Caco-2 (cell line): ENCODE data around the gene HDGFL3. TPM values are rescaled to one million over a fixed set of nuclear protein-coding genes. Genes with fewer than 3 reads are reported as not detected.

Experiments used
- BruUV-seq: library from RNA; stranded (reverse); fragments of 400-500 nt; replicated peaks from 2 replicates; lab custom pipeline; 2021; lab: Mats Ljungman, UMichigan
- CTCF ChIA-PET: fragments of 300-600 bp; sonication (Branson Sonifier 250); formaldehyde crosslinking; loops from one replicate; lab custom pipeline; 2022; ENCODE audit warnings: antibody characterized with exemption; lab: Charles Lee
- POLR2A ChIA-PET: fragments of 300-600 bp; sonication (Branson Sonifier 250); formaldehyde crosslinking; loops from one replicate; lab custom pipeline; 2022; ENCODE audit warnings: antibody characterized with exemption; lab: Charles Lee
- DNase-seq, 2 experiments: peaks; one replicate each; pipeline versions ENCODE4 v3.0.0 to v3.0.0-alpha.2; 2020 to 2022
- H3K27me3 ChIP-seq: replicated peaks from 2 replicates; pipeline ENCODE4 v1.6.0; 2011; ENCODE audit warnings: low read length; ENCODE audit not compliant: control insufficient read depth, insufficient read depth
- H3K36me3 ChIP-seq: 2 replicates; pipeline ENCODE4 v1.5.1; 2011; ENCODE audit warnings: low read length; ENCODE audit not compliant: control insufficient read depth, insufficient read depth
- H3K4me1 ChIP-seq: fragments of 250-450 bp; sonication (Bioruptor Pico); 2 replicates; pipeline ENCODE4 v1.5.1; 2020; ENCODE audit warnings: mild to moderate bottlenecking
- H3K4me3 ChIP-seq: 2 replicates; pipeline ENCODE4 v1.5.1; 2011; ENCODE audit warnings: low read depth, mild to moderate bottlenecking, control low read depth, low read length
- H3K9me3 ChIP-seq: fragments of 250-450 bp; sonication (Bioruptor Pico); 2 replicates; pipeline ENCODE4 v1.5.1; 2020; ENCODE audit warnings: mild to moderate bottlenecking, moderate library complexity
- H3K27ac Mint-ChIP-seq: one replicate; pipeline ENCODE4 v1.8.0; 2022; ENCODE audit warnings: mixed read lengths; ENCODE audit not compliant: unreplicated experiment
- H3K27me3 Mint-ChIP-seq: one replicate; pipeline ENCODE4 v1.8.0; 2022; ENCODE audit warnings: mixed read lengths; ENCODE audit not compliant: insufficient read depth, unreplicated experiment
- H3K36me3 Mint-ChIP-seq: one replicate; pipeline ENCODE4 v1.8.0; 2022; ENCODE audit warnings: mild to moderate bottlenecking, mixed read lengths; ENCODE audit not compliant: insufficient read depth, unreplicated experiment
- H3K4me1 Mint-ChIP-seq: one replicate; pipeline ENCODE4 v1.8.0; 2022; ENCODE audit warnings: low read depth, mixed read lengths; ENCODE audit not compliant: unreplicated experiment
- H3K4me3 Mint-ChIP-seq: one replicate; pipeline ENCODE4 v1.8.0; 2022; ENCODE audit warnings: mild to moderate bottlenecking, moderate library complexity, mixed read lengths; ENCODE audit not compliant: unreplicated experiment
- H3K9me3 Mint-ChIP-seq: one replicate; pipeline ENCODE4 v1.8.0; 2022; ENCODE audit warnings: mixed read lengths; ENCODE audit not compliant: unreplicated experiment
- intact Hi-C: fragments of 100-400 bp; cut with micrococcal nuclease; formaldehyde crosslinking; loops from one replicate; pipeline ENCODE4 v1.10.0; 2022; ENCODE audit not compliant: unreplicated experiment
- total RNA-seq: library from RNA; stranded (reverse); gene quantifications from 2 replicates; pipeline ENCODE4 v1.2.3, GENCODE V29; 2022
- TF ChIP-seq, protein P1 (sequence below), 2 experiments: fragments of 200-600 bp in 1 of 2; IDR thresholded peaks; 1 replicate in 1 of 2; 2 replicates in 1 of 2; pipeline versions ENCODE4 v1.5.1 to v1.8.0; 2011 to 2022; ENCODE audit warnings: antibody characterized with exemption in 1 of 2, control low read depth in 1 of 2, inconsistent platforms in 1 of 2, low read depth in 1 of 2, low read length in 1 of 2, mild to moderate bottlenecking in 1 of 2, moderate library complexity in 1 of 2; ENCODE audit not compliant: insufficient read depth in 1 of 2, severe bottlenecking in 1 of 2, unreplicated experiment in 1 of 2

HDGFL3 gene
- total RNA-seq, 1 experiment from 2014 or later: 22.9 TPM

DNA sequence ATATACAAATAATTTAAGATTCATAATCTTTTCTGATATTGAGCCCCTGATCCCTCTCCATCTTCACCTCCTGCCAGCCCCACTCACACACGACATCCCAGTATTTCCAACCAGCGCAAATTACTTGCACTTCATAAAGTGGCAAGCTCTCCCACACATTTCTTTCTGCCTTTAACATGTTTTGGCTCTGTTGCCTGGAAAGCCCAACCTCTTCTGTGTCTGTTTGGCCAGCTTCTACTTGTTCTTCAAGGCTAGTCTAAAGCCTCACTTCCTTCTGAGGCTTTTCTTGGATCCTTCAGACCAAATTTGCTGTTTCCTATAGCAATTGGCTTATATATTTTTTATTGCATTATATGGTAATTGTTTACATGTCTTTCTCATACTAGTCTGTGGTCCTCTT, 105.3 kb downstream of the HDGFL3 start:
- no peaks in the 10 kb centered on the region for H3K36me3 ChIP-seq
- POLR2A ChIA-PET: no interaction called here
- BruUV-seq: no TSS peak
- H3K27me3 ChIP-seq: no peaks in the 10 kb centered on the region
- no peak overlapping the region for H3K27ac Mint-ChIP-seq
- H3K9me3 ChIP-seq: no peaks in the 10 kb centered on the region
- H3K4me3 Mint-ChIP-seq: no peak overlapping the region
- H3K27me3 Mint-ChIP-seq: peaks cover 18% of the 10 kb centered on the region
- H3K4me1 ChIP-seq: no peaks in the 10 kb centered on the region
- CTCF ChIA-PET: no interaction called here
- no peaks in the 10 kb centered on the region for H3K36me3 Mint-ChIP-seq
- no peak overlapping the region for H3K4me3 ChIP-seq
- intact Hi-C loops: no loop called here
- no peak for DNase-seq
- H3K9me3 Mint-ChIP-seq: no peaks in the 10 kb centered on the region
- TF ChIP-seq, protein P1, sequence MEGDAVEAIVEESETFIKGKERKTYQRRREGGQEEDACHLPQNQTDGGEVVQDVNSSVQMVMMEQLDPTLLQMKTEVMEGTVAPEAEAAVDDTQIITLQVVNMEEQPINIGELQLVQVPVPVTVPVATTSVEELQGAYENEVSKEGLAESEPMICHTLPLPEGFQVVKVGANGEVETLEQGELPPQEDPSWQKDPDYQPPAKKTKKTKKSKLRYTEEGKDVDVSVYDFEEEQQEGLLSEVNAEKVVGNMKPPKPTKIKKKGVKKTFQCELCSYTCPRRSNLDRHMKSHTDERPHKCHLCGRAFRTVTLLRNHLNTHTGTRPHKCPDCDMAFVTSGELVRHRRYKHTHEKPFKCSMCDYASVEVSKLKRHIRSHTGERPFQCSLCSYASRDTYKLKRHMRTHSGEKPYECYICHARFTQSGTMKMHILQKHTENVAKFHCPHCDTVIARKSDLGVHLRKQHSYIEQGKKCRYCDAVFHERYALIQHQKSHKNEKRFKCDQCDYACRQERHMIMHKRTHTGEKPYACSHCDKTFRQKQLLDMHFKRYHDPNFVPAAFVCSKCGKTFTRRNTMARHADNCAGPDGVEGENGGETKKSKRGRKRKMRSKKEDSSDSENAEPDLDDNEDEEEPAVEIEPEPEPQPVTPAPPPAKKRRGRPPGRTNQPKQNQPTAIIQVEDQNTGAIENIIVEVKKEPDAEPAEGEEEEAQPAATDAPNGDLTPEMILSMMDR (IDR thresholded peaks at IDR 0.05; ENCODE audit: insufficient read depth in 1 of 2, low read depth in 1 of 2, low read length in 1 of 2, severe bottlenecking in 1 of 2, unreplicated experiment in 1 of 2): no peak
- no peaks in the 10 kb centered on the region for H3K4me1 Mint-ChIP-seq

DNA sequence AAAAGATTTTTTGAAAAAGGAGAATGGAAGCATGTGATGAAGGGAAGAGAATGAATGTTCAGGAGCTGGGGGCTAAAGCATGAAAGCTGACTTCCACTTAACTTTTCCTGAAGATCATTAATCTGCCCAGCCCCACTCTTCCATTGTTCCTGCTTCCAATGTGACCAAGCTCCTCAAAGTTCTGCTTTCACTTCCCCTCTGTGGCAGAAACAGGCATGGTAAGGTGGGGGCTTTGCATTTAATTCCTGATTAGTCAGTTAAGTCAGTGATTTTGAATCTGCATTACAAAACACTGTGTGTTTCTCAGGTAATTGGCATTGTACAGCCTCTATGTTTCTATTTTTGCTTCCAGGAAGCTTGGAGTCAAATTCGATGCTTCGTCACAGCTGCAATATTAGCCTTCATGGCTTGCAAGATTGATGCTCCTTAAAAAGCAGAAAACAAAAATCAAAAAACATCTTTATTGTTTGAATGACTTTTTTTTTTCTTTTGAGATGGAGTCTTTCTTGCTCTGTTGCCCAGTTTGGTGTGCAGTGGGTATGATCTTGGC, 107.5 kb downstream of the HDGFL3 start:
- no peaks in the 10 kb centered on the region for H3K36me3 ChIP-seq
- ChIA-PET CTCF (no interaction called here), POLR2A (no interaction called here)
- no peaks in the 10 kb centered on the region for H3K27me3 ChIP-seq
- H3K4me3 Mint-ChIP-seq: no peak overlapping the region
- H3K36me3 Mint-ChIP-seq: no peaks in the 10 kb centered on the region
- no peaks in the 10 kb centered on the region for H3K9me3 ChIP-seq
- no peak overlapping the region for H3K27ac Mint-ChIP-seq
- no peaks in the 10 kb centered on the region for H3K4me1 Mint-ChIP-seq
- no peak overlapping the region for H3K4me3 ChIP-seq
- BruUV-seq: no TSS peak
- TF ChIP-seq, protein P1 (IDR thresholded peaks at IDR 0.05; ENCODE audit: insufficient read depth in 1 of 2, low read depth in 1 of 2, low read length in 1 of 2, severe bottlenecking in 1 of 2, unreplicated experiment in 1 of 2): no peak
- intact Hi-C loops: no loop called here
- no peak for DNase-seq
- no peaks in the 10 kb centered on the region for H3K9me3 Mint-ChIP-seq
- H3K4me1 ChIP-seq: no peaks in the 10 kb centered on the region
- peaks cover 23% of the 10 kb centered on the region for H3K27me3 Mint-ChIP-seq

DNA sequence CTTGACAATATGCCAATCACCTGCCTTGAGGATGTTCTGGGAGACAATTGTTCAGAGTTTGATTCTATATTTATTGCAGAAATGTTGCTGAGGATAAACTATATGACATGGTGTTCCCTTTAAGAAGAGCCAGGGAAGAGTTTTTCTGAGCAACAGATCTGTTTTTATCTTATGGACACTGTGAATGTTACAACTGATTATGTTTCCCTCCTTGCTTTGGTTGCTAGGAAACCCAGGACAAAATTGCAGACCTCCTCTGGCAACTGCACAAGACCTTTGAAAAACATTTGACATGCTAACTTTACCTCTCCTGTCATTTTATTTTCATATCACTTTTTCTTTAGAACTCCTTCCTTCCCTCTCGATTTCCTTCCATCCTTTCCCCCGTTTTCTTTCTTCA, 108.3 kb downstream of the HDGFL3 start:
- CTCF ChIA-PET: no interaction called here
- TF ChIP-seq, protein P1 (IDR thresholded peaks at IDR 0.05; ENCODE audit: insufficient read depth in 1 of 2, low read depth in 1 of 2, low read length in 1 of 2, severe bottlenecking in 1 of 2, unreplicated experiment in 1 of 2): no peak
- Histone ChIP-seq H3K36me3 (no peaks in the 10 kb centered on the region), H3K9me3 (no peaks in the 10 kb centered on the region), H3K4me3 (no peak overlapping the region), H3K27me3 (no peaks in the 10 kb centered on the region), H3K4me1 (no peaks in the 10 kb centered on the region)
- H3K27ac Mint-ChIP-seq: no peak overlapping the region
- DNase-seq: no peak
- intact Hi-C loops: no loop called here
- peaks cover 23% of the 10 kb centered on the region for H3K27me3 Mint-ChIP-seq
- BruUV-seq: no TSS peak
- no peaks in the 10 kb centered on the region for H3K4me1 Mint-ChIP-seq
- no peaks in the 10 kb centered on the region for H3K36me3 Mint-ChIP-seq
- POLR2A ChIA-PET: no interaction called here
- no peak overlapping the region for H3K4me3 Mint-ChIP-seq
- H3K9me3 Mint-ChIP-seq: no peaks in the 10 kb centered on the region
